ENCODE data around the gene KIRREL1.

The KIRREL1 gene

DNA sequence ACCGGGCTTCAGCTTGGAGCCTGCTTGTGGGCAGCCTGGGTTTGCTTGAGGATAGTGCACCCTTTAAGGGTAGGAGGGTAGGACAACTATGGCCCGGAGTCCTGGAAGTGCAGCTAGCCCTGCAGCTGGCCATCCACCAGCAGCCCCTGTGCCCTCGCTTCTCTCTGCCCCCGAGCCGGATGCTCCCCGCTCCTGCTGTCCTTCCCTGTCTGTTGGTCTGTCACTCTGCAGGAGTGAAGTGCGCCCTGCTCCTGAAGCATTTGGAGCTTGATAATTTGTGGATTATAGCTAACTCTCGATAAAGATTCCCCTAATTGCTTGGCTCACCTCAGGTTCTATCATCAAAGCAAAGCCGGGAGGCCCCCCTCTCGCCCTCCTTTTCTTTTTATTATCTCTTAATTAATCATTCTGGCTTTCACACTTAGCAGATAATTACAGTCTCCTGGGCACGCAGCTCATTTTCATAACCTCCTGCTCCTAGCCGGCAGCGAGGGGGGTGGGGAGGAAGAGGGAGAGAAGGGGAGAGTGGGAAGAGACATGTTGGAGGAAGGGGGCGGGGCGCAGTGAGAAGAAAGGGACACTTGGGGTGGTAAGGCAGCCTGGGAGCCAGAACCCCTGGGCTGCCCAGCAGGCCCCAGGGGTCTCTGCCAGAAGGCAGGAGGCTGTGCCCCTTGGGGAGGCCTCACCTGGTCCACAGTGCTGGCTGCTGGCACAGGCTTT lies 14.4 kb downstream of the KIRREL1 start:
- DNase-seq, result no peak

DNA sequence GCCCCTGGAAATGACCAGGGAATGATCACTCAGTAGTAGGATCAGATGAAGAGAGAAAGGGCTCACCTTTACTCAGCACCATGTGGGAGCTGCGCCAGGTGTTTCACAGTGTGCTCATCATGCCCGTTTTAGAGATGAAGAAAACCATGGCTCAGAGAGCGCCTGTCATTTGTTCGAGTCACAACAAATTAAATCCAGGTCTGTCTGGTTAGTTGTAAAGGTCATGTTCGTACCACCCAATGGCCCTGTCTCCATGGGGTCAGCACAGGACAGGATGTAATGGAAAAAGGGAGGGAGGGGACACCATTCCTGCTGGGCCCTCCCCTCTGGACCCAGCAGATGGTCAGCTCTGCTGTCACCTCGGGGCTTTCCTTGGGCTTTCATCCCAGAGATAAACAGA lies 15.2 kb downstream of the KIRREL1 start:
- no peak for DNase-seq

DNA sequence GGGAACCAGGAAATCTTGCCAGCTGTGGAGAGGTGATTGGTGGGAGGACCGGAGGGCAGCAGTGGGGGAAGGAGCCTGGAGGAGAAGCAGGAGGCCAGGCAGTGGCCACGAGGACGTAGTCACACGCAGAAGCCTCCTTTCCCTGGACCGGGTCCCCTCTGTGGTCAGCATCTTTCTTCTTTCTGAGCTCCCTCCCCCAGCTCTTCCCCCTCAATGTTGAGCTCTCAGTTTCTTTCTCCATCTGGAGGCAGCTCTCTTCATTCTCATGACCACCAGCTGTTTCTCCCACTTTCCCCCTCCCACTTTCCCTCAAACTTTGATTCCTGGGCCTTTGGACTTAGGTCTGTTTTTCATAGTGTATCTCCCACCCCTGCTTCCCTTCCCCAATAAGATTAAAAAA lies 18.3 kb downstream of the KIRREL1 start:
- DNase-seq, result no peak

DNA sequence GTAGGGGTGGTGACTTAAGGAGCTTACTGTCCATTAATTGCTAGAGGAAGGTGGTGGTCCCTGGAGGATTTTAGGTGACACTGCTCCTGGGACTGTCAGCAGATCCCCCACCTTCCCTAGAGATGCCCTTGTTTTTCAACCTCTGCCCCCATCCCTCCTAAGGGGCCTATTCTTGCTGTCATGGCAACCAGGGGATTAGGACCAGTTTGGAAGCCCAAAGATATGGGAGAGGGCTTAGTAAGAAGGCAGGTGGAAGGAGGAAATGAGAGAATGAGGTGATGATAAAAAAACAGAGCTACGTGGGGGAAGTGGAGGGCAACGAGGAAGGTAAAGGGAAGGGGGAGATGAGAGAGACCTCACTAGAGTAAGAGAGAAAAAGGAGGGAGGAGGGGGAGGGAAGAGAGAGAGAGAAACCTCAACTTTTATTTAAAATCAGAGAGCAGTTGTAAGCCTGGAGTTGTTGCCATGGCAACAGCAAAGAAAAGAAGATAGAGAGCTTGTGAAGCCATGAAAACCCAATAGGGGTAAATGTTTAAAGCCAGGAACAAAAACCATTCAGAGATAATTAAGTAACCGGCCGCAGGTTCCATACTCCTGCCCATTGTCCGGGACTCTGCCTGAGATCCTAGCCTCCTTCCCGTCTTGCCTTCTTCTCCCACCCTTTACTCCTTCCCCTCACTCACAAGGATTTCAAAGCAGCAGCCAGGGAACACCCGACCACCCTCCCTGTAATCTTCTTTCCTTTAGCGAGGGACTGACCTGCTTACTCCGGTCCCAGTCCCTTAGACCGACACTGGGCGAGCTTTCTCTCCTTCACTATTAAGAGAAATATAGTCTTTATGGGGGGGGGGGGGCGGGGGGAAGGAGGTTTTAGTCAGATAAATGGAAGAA lies 20.6 kb downstream of the KIRREL1 start:
- DNase-seq, result no peak

- no peak for DNase-seq
Observed at GRCh38 chr1:158014731-158015320, 21.4 kb downstream of the KIRREL1 start.

DNA sequence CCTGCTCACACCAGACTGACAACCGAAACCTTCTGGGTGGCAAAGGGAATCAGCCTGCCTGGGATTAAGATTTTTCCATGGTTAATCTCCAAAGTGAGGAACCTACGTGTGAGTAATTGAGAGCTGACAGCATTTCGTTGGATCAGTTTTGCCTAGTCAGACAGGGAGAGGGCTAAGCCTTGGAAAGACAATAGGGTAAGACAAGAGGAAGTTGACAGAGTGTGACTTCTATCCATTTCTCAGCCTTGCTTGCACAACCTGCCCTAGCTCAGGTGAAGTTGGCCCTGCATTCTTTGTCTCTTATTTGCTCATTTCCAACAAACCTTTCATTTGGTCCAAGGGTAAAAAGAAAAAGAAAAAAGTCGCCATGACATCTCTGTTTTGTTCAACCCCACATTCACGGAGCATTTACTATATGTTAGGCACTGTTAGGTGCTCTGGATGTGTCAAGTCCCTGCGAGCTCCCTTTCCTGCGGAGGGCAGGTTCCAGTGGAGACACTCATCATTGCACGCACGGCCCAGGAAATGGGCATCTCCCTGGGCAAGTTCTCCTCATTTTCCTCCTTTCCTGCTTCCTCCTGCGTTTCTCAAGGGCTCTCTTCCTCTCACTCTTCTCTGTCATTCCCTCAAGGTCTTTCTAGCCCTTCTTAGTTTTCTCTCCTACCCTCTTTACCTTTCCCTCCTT lies 23.3 kb downstream of the KIRREL1 start:
- no peak for DNase-seq

DNA sequence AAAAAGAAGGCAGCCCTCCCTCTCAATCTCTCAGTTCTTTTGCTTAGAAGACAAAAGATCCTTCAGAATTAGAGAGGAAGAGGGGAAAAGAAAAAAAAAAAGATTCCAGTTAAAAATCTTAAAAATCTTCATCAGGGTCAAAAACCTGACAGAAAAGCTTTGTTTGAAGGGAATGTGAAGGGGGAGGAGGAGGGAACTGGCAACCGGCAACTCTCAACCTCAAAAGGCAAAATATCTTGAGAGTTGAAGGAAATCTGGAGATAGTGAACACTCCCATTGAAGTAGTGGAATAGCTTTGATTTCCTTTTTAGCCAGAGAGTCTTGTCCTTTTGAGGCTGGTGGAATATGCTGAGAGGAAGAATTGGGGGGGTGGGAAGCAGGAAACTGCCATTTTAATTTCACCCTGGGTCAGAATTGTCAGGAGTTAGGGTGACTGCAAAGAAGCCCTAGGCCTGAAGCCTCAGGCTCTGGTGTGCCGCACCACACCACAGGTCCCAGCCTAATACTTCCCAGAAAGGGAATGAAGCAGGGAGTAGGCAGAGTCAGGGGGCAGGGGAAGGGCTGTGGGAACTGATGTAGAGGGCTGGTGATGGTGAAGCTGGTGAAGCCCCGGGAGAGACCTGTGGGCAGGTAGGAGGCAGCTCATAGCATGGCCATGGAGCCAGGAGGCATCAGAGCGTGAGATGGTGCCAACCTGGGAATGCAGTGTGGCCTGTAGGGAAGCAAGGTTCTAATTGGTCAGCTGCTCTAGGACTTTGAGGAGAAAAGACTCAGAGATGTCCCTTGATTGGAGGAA lies 24.6 kb downstream of the KIRREL1 start:
- DNase-seq, result no peak

DNA sequence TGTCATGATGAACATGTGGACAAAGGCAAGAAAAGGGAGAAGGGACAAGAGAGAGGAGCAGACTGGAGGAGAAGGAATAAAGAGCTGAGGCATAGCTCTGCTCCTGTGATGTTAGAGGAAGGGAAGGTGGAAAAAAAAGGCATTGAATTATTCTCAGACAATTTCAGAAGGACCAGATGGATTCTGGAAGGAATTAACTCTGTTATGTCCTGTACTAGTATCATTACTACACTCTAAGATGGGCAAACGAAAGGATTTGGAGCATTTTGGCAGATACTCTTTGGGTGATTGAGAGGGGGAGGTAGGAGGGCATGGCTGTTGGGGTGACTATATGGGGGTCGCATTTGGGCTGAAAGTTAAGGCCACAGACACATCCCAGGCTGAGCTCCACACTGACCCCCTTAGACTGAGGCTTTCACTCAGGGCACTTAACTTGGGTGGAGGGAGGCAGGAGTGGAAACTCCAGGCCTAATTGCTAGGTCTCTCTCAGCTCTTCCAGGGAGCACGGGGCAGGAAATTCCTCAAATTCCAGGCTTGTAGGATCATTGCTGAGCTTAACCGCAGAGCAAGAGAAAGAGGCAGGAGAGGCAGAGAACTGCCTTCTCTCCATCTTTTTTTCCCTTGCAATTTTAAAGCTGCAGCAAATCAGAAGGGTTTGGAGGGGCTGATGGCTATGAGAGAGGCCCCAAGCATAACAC lies 25.9 kb downstream of the KIRREL1 start:
- no peak for DNase-seq

DNA sequence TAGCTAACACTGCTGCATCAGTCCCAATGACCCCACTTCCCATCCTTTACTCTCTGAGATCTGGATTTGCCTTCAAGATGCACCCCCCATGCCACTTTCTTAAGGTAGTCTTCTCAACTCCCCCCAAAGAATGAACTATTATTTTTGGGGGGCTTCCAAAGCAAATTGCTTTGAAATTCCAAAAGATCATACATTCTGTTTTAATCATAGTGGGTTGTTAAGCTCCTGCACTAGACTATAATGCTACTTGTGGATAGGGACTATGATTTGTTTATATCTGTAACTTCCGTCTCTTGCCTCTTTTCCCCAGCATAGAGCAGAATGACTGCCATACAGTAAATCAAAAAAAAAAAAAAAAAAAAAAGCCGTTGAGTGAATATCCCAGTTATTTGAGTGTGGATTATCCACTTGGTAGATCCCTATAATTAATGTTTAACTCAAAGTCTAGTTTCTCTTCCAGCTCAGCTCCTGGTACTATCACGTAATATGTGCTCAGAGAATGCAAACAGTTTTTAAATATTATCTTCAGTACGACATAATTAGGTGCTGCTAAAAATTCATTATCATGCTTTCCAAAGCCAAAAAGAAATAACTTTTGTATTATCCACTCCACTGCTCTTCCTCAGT lies 26.9 kb downstream of the KIRREL1 start:
- no peak for DNase-seq

- DNase-seq, result no peak
Observed at GRCh38 chr1:158020886-158021620, 27.6 kb downstream of the KIRREL1 start.

DNA sequence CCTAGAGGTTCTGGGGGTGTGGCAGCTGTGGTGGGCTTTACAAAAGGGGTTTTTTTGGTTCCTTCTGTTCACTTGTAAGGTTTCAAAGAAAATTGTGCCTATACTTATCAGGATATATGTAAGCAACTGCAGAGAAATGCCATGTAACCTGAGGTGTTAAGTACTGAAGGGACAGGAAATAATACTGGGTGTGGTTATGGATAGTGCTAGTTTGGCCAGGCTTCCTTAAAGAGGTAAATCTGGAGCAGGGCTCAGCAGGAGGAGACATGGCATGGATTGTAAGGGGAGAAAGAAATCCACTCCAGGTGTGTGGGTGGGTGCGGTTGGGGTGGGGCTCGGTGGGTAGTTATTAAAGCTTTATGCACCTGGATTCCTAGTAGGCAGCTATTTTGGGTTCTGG lies 28.3 kb downstream of the KIRREL1 start:
- no peak for DNase-seq

- no peak for DNase-seq
Observed at GRCh38 chr1:158022554-158023312, 29.3 kb downstream of the KIRREL1 start.

DNA sequence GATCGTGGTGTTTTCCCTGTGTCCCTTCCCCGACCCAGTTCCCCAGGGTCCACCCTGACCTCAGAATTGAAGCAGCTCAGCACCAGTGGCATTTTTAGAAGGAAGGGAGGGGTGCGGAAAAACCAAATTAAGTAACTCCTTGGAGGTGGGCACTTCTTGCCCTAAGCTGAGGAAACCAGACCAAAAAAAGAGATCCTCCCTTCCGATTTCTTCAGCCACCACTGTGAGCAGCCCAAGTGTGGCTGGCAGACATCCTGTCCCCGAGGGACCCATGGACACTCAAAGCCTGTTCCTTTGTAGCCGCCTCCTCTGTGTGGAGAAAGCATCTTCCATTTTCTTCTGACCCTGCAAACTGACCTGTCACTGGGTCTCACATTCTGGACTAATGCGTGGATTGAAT lies 31.3 kb downstream of the KIRREL1 start:
- no peak for DNase-seq

DNA sequence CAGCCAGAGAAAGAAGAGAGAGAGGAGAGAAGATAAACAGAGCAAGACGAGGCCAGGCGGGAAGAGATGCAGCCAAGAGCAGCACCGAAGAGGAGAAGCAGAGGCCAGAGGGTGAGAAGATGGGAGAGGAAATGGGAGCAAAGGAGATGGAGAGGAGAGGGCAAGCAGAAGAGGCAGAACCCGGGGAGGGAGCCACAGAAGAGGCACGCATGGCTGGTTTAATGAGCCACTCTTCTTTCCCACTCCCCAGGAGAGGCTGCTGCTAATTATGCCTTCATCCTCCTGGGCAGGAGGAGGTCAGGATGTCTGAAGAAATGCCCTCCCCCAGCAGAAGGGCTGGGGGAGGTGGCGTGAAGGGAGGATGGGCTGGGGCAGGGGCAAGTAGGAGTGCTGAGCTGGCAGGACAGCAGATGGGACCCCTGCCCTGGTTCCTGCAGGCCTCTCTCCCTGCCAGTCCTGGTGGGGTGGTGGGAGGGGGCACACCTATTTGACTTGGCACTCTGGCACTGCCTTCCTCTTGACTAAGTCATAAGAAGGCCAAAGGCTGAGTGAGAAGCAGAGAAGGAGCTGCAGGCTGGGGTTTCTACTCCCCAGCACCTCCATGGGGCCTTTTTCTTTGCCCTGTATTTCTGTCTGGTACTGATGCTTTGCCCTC lies 32.3 kb downstream of the KIRREL1 start:
- DNase-seq, result no peak

DNA sequence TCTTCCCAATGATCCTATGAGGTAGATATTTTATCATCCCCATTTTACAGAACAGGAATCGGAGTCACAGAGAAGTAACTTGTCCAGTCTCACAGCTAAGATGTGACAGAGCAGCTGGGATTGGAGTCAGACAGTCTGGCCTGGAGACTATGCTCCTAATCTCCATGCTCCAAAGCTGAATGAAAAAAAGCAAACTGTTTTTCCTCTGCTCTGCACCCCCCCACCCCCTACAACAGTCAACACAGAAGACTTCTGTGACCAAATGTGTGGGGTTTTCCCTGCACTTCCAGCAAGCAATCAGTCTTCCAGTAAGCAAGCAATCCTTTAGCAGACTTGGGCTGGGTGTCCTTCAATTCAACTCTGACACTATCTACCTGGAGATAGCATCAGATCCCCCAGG lies 33.2 kb downstream of the KIRREL1 start:
- no peak for DNase-seq

- no peak for DNase-seq
Observed at GRCh38 chr1:158027508-158027907, 34.1 kb downstream of the KIRREL1 start.

DNA sequence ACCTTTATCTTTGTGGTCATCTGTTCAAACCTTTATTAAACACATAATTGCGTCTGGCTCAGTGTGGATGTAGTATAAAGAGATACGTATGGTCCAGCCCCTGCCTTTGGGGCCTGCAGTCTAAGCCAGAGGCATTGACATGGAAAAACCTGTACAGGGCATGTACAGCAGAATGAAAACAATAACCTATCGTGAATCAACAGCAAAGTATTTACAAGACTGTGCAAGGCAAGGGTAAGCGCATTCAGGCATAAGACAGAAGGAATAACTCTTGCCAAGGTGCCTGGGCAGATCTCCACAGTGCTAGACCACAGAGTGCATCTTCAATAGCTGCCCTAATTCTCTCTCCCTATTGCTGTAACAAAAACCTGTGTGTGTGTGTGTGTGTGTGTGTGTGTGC lies 35.5 kb downstream of the KIRREL1 start:
- DNase-seq, result no peak

- no peak for DNase-seq
Observed at GRCh38 chr1:158035014-158035413, 41.6 kb downstream of the KIRREL1 start.

DNA sequence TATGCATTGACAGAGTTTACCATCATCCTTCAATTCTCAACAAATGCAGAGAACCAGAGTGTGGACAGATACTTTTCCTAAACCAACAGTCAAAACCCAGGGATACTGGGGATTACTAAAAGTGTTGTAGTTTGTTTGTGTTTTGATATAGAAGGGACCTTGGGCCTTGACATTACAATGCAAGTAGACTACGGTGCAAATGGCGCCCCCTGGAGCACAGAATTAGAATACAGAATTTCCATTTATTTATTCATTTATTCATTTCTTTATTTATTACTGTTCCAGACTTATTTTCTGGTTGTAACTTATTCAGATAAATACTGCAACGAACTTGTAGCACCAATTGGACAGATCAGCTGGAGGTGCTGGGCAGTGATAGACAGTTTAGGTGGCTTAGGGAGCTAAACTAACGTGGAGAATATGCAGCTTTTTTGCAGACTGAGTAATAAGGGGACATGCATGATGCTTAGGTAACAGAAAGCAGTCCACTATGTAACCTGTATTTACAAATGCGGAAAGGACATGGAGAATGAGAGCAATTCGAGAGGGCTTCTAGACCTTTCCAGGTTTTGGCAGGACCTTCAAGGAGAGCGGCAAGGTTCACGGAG lies 42.6 kb downstream of the KIRREL1 start:
- DNase-seq, result no peak
